ENCODE data around the gene DNASE1L2. TPM values are rescaled to one million over a fixed set of nuclear protein-coding genes. Genes with fewer than 3 reads are reported as not detected.
A peak's percentile ranks its signal among the peaks of the same experiment; 100 is the strongest.

Gene DNASE1L2
- total RNA-seq, 2 experiments from 2014 or later = 6.6 to 9.8 TPM

DNA sequence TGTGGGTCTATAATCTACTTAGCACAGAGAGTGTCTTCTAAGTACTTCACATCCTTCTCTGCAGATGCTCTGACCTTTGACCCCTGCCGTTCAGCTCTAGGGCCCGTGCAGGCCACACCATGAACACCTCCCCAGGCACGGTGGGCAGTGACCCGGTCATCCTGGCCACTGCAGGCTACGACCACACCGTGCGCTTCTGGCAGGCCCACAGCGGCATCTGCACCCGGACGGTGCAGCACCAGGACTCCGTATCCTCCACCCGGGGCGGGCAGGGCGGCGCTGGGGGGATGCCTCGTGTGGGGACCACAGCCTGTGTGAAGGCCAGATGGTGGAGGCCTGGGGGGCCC lies 30.3 kb upstream of the DNASE1L2 start:
- POLR2A ChIA-PET = interaction anchor here (0.6 to 1.1 kb wide), 2 partner anchors 9 to 254 kb away, joined by 4 read pairs; partner anchors contain the start of genes PGP and TEDC2
- H3K9me3 ChIP-seq (ENCODE audit: low read length) = no peaks in the 10 kb centered on the region
- intact Hi-C loops (cut with micrococcal nuclease; ENCODE audit: unreplicated experiment) = loop anchor here (1.0 kb wide), 1 partner anchor 17 kb away; the partner anchor contains the start of gene E4F1
- peak overlapping the region; percentile 64 for H3K27ac ChIP-seq (ENCODE audit: low read depth, low read length, poor library complexity, severe bottlenecking)
- peak overlapping the region; percentile 86; the same call in 1 of the 2 replicates for H2AFZ ChIP-seq (ENCODE audit: low read length)
- H3K9me2 ChIP-seq (ENCODE audit: insufficient read depth, low read length) = no peaks in the 10 kb centered on the region
- peak overlapping the region; percentile 79 for H3K4me3 ChIP-seq (ENCODE audit: low read depth, low read length, poor library complexity, severe bottlenecking)
- H3K36me3 ChIP-seq (ENCODE audit: insufficient read depth, low read length) = peaks cover 35% of the 10 kb centered on the region
- peaks cover 13% of the 10 kb centered on the region for H3K4me1 ChIP-seq (ENCODE audit: insufficient read depth, low read length, poor library complexity, severe bottlenecking)
- DNase-seq (ENCODE audit: low spot score) = no peak
- CTCF ChIA-PET (ENCODE audit: unreplicated experiment) = no interaction called here
- TF ChIP-seq CTCF (conservative IDR thresholded peaks at IDR 0.05; ENCODE audit: low read length) (no peak), EZH2phosphoT487 (IDR thresholded peaks at IDR 0.05; ENCODE audit: borderline replicate concordance, low read depth, low read length) (no peak)
- no peaks in the 10 kb centered on the region for H4K20me1 ChIP-seq (ENCODE audit: insufficient read depth, low read length)
- H3K79me2 ChIP-seq (ENCODE audit: insufficient read depth, low read depth, low read length) = peaks cover 12% of the 10 kb centered on the region; the same call in 1 of the 2 replicates
- BruUV-seq (replicated peaks) = no TSS peak
- H3K4me2 ChIP-seq (ENCODE audit: low read length) = peak overlapping the region; percentile 95

GRCh38 chr16:2206420-2206779 lies 29.8 kb upstream of the DNASE1L2 start:
- Histone ChIP-seq H3K4me2 (ENCODE audit: low read length) (peak overlapping the region; percentile 95), H3K27ac (ENCODE audit: low read depth, low read length, poor library complexity, severe bottlenecking) (peak overlapping the region; percentile 64), H3K9me3 (ENCODE audit: low read length) (no peaks in the 10 kb centered on the region), H3K4me1 (ENCODE audit: insufficient read depth, low read length, poor library complexity, severe bottlenecking) (peaks cover 13% of the 10 kb centered on the region), H2AFZ (ENCODE audit: low read length) (no peak overlapping the region), H3K4me3 (ENCODE audit: low read depth, low read length, poor library complexity, severe bottlenecking) (peak overlapping the region; percentile 79), H3K9me2 (ENCODE audit: insufficient read depth, low read length) (no peaks in the 10 kb centered on the region), H3K79me2 (ENCODE audit: insufficient read depth, low read depth, low read length) (peaks cover 12% of the 10 kb centered on the region; the same call in 1 of the 2 replicates), H4K20me1 (ENCODE audit: insufficient read depth, low read length) (no peaks in the 10 kb centered on the region), H3K36me3 (ENCODE audit: insufficient read depth, low read length) (peaks cover 35% of the 10 kb centered on the region)
- CTCF ChIA-PET (ENCODE audit: unreplicated experiment) = no interaction called here
- TF ChIP-seq CTCF (conservative IDR thresholded peaks at IDR 0.05; ENCODE audit: low read length) (no peak), EZH2phosphoT487 (IDR thresholded peaks at IDR 0.05; ENCODE audit: borderline replicate concordance, low read depth, low read length) (no peak)
- BruUV-seq (replicated peaks) = TSS peak; percentile 65
- POLR2A ChIA-PET = interaction anchor here (0.6 to 1.1 kb wide), 2 partner anchors 8 to 253 kb away, joined by 4 read pairs; partner anchors contain the start of genes PGP and TEDC2
- intact Hi-C loops (cut with micrococcal nuclease; ENCODE audit: unreplicated experiment) = no loop called here
- no peak for DNase-seq (ENCODE audit: low spot score)

- Histone ChIP-seq H3K4me1 (ENCODE audit: insufficient read depth, low read length, poor library complexity, severe bottlenecking) (peaks cover 17% of the 10 kb centered on the region), H3K9me2 (ENCODE audit: insufficient read depth, low read length) (no peaks in the 10 kb centered on the region), H3K79me2 (ENCODE audit: insufficient read depth, low read depth, low read length) (peaks cover 12% of the 10 kb centered on the region; the same call in 1 of the 2 replicates), H3K36me3 (ENCODE audit: insufficient read depth, low read length) (peaks cover 36% of the 10 kb centered on the region), H4K20me1 (ENCODE audit: insufficient read depth, low read length) (no peaks in the 10 kb centered on the region), H3K9me3 (ENCODE audit: low read length) (no peaks in the 10 kb centered on the region), H2AFZ (ENCODE audit: low read length) (no peak overlapping the region), H3K4me3 (ENCODE audit: low read depth, low read length, poor library complexity, severe bottlenecking) (peak overlapping the region; percentile 79), H3K4me2 (ENCODE audit: low read length) (peak overlapping the region; percentile 95), H3K27ac (ENCODE audit: low read depth, low read length, poor library complexity, severe bottlenecking) (peak overlapping the region; percentile 64)
- intact Hi-C loops (cut with micrococcal nuclease; ENCODE audit: unreplicated experiment) = no loop called here
- no peak for TF ChIP-seq CTCF (conservative IDR thresholded peaks at IDR 0.05; ENCODE audit: low read length)
- no peak for TF ChIP-seq EZH2phosphoT487 (IDR thresholded peaks at IDR 0.05; ENCODE audit: borderline replicate concordance, low read depth, low read length)
- BruUV-seq (replicated peaks) = no TSS peak
- ChIA-PET CTCF (ENCODE audit: unreplicated experiment) (interaction anchor here (0.6 kb wide), 1 partner anchor 13 kb away, joined by 3 read pairs; no protein-coding TSS in a partner anchor), POLR2A (interaction anchor here (0.6 to 1.1 kb wide), 2 partner anchors 8 to 253 kb away, joined by 4 read pairs; partner anchors contain the start of genes PGP and TEDC2)
- no peak for DNase-seq (ENCODE audit: low spot score)
Measured at GRCh38 chr16:2206780-2207433, 29.3 kb upstream of the DNASE1L2 start.

All from OCI-LY7 (cell line).